Endothelial cell of umbilical vein (primary cell): ENCODE data around the gene NTN1. TPM values are rescaled to one million over a fixed set of nuclear protein-coding genes. Genes with fewer than 3 reads are reported as not detected.

ENCODE experiments used
- BruUV-seq: library from RNA; stranded (reverse); fragments of 400-500 nt; replicated peaks from 2 replicates; lab custom pipeline; 2021; lab: Mats Ljungman, UMichigan
- CTCF ChIA-PET: fragments of 300-600, 350-600 bp; sonication (Branson Sonifier 250); formaldehyde crosslinking; loops from one replicate; lab custom pipeline; 2021; ENCODE audit warnings: antibody characterized with exemption, inconsistent platforms; lab: Charles Lee
- POLR2A ChIA-PET: fragments of 300-600, 350-600 bp; sonication (Branson Sonifier 250); formaldehyde crosslinking; loops from one replicate; lab custom pipeline; 2021; ENCODE audit warnings: antibody characterized with exemption, inconsistent platforms; lab: Charles Lee
- DNase-seq: peaks from one replicate; pipeline ENCODE4 v3.0.0-alpha.2; 2011; ENCODE audit warnings: low read depth, low spot score
- FAIRE-seq: peaks from 2 replicates; lab custom pipeline; 2011; peaks lifted over from hg19 to GRCh38; lab: Jason Lieb, UNC
- H2AFZ ChIP-seq: 2 replicates; pipeline ENCODE4 v1.6.0; 2012; ENCODE audit warnings: low read depth, low read length, control low read depth, inconsistent platforms
- H3K27ac ChIP-seq: 2 replicates; pipeline ENCODE4 v1.5.1; 2011; ENCODE audit warnings: low read depth, mild to moderate bottlenecking, control low read depth, low read length, moderate library complexity; ENCODE audit not compliant: insufficient read depth
- H3K27me3 ChIP-seq, 2 experiments: 2 replicates each; pipeline versions ENCODE4 v1.6.0 to v1.6.1; 2011; ENCODE audit warnings: low read length in 2 of 2, mixed read lengths in 1 of 2; ENCODE audit not compliant: control insufficient read depth in 2 of 2, insufficient read depth in 2 of 2
- H3K36me3 ChIP-seq, 2 experiments: 2 replicates in 1 of 2; 3 replicates in 1 of 2; pipeline ENCODE4 v1.5.1; 2011; ENCODE audit warnings: low read length in 2 of 2, mild to moderate bottlenecking in 1 of 2, moderate library complexity in 1 of 2; ENCODE audit not compliant: control insufficient read depth in 2 of 2, insufficient read depth in 2 of 2; ENCODE audit errors: extremely low read depth in 1 of 2
- H3K4me1 ChIP-seq: 3 replicates; pipeline ENCODE4 v1.5.1; 2011; ENCODE audit warnings: mild to moderate bottlenecking, low read length; ENCODE audit not compliant: control insufficient read depth, insufficient read depth; ENCODE audit errors: extremely low read depth
- H3K4me2 ChIP-seq: 2 replicates; pipeline ENCODE4 v1.6.1; 2011; ENCODE audit warnings: low read length, control low read depth, mixed read lengths; ENCODE audit not compliant: insufficient read depth
- H3K4me3 ChIP-seq, 3 experiments: fragments of 200-600 bp in 1 of 3; sonication (generic), shearing (Covaris generic) in 1 of 3; replicated peaks in 1 of 3; 2 replicates each; pipeline ENCODE4 v1.5.1; 2011 to 2016; ENCODE audit warnings: control low read depth in 3 of 3, low read length in 3 of 3, mild to moderate bottlenecking in 2 of 3, inconsistent platforms in 1 of 3, low read depth in 1 of 3, moderate library complexity in 1 of 3; ENCODE audit not compliant: insufficient read depth in 1 of 3
- H3K79me2 ChIP-seq: 2 replicates; pipeline ENCODE4 v1.6.0; 2012; ENCODE audit warnings: low read length, inconsistent platforms; ENCODE audit not compliant: control insufficient read depth, insufficient read depth
- H3K9ac ChIP-seq: replicated peaks from 2 replicates; pipeline ENCODE3; 2011; ENCODE audit warnings: low read length, control low read depth; ENCODE audit not compliant: insufficient read depth; ENCODE audit errors: extremely low read depth
- H3K9me1 ChIP-seq: replicated peaks from 3 replicates; pipeline ENCODE4 v1.6.0; 2011; ENCODE audit warnings: mild to moderate bottlenecking, low read length; ENCODE audit not compliant: control insufficient read depth, insufficient read depth; ENCODE audit errors: extremely low read depth
- H3K9me3 ChIP-seq: replicated peaks from 2 replicates; pipeline ENCODE4 v1.5.1; 2012; ENCODE audit warnings: low read length, inconsistent platforms; ENCODE audit not compliant: control insufficient read depth, insufficient read depth
- H4K20me1 ChIP-seq: replicated peaks from 2 replicates; pipeline ENCODE3; 2011; ENCODE audit warnings: mild to moderate bottlenecking, low read length; ENCODE audit not compliant: control insufficient read depth, insufficient read depth; ENCODE audit errors: extremely low read depth
- EZH2 ChIP-seq: IDR thresholded peaks from 2 replicates; pipeline ENCODE4 v1.6.1; 2012; ENCODE audit warnings: borderline replicate concordance, low read depth, mild to moderate bottlenecking, moderate library complexity, low read length, inconsistent platforms; ENCODE audit not compliant: severe bottlenecking
- FOS ChIP-seq: IDR thresholded peaks from 2 replicates; pipeline ENCODE4 v1.6.1; 2011; ENCODE audit warnings: mild to moderate bottlenecking, low read length, moderate library complexity, borderline replicate concordance; ENCODE audit not compliant: insufficient read depth
- GATA2 ChIP-seq: IDR thresholded peaks from 2 replicates; pipeline ENCODE4 v1.7.0; 2011; ENCODE audit warnings: low read depth, mild to moderate bottlenecking, moderate library complexity, mixed read lengths, low read length; ENCODE audit not compliant: insufficient read length, insufficient read depth
- JUN ChIP-seq: IDR thresholded peaks from 2 replicates; pipeline ENCODE4 v1.6.1; 2011; ENCODE audit warnings: borderline replicate concordance, low read depth; ENCODE audit not compliant: insufficient read length, insufficient read depth
- MYC ChIP-seq: IDR thresholded peaks from one replicate; pipeline ENCODE4 v1.6.1; 2011; ENCODE audit warnings: mild to moderate bottlenecking, low read depth, low read length
- POLR2A ChIP-seq: IDR thresholded peaks from 2 replicates; pipeline ENCODE4 v1.6.1; 2012; ENCODE audit warnings: low read depth, mild to moderate bottlenecking, control low read depth, low read length
- POLR2AphosphoS5 ChIP-seq: IDR thresholded peaks from 2 replicates; pipeline ENCODE4 v1.6.1; 2012; ENCODE audit warnings: low read depth, mild to moderate bottlenecking, control low read depth, low read length, moderate library complexity; ENCODE audit not compliant: insufficient read depth
- dilution Hi-C: fragments of 300-500 bp; cut with MboI; formaldehyde crosslinking; loops from one replicate; pipeline ENCODE4 v1.15.0; 2019; ENCODE audit warnings: low sequenced_read_pairs; ENCODE audit not compliant: extremely low pct_ligation_motif_present
- intact Hi-C: fragments of 100-400 bp; cut with micrococcal nuclease; formaldehyde crosslinking; loops from one replicate; pipeline ENCODE4 v1.10.0; 2022
- polyA plus RNA-seq, 4 experiments: library from polyadenylated mRNA; depleted of rRNA in 3 of 4; stranded (reverse) in 3 of 4; unstranded in 1 of 4; fragments of >200 nt; gene quantifications; 2 replicates each; pipeline versions ENCODE4 v1.2.1 to v1.2.3, GENCODE V29; 2011 to 2012; ENCODE audit warnings: missing spikeins in 1 of 4
- total RNA-seq: library from RNA; stranded (reverse); gene quantifications from 2 replicates; pipeline ENCODE4 v1.2.3, GENCODE V29; 2021
- TF ChIP-seq, protein P1 (sequence below), 2 donors: IDR thresholded peaks; 1 replicate in 1 of 2; 2 replicates in 1 of 2; pipeline ENCODE4 v1.5.1; 2011; ENCODE audit warnings: low read length in 2 of 2, mild to moderate bottlenecking in 2 of 2, moderate library complexity in 2 of 2, control low read depth in 1 of 2, inconsistent platforms in 1 of 2, low read depth in 1 of 2; ENCODE audit not compliant: insufficient read depth in 1 of 2; ENCODE audit errors: extremely low read depth in 1 of 2
- TF ChIP-seq, protein P2 (sequence below): IDR thresholded peaks from 2 replicates; pipeline ENCODE4 v1.6.1; 2011; ENCODE audit not compliant: insufficient read depth, insufficient read length

The NTN1 gene
- total and polyA plus RNA-seq, 2 donors (not counting 3 experiments of a cell fraction or from before 2014, with no cell fraction given) = 0.10 to 0.18 TPM

DNA sequence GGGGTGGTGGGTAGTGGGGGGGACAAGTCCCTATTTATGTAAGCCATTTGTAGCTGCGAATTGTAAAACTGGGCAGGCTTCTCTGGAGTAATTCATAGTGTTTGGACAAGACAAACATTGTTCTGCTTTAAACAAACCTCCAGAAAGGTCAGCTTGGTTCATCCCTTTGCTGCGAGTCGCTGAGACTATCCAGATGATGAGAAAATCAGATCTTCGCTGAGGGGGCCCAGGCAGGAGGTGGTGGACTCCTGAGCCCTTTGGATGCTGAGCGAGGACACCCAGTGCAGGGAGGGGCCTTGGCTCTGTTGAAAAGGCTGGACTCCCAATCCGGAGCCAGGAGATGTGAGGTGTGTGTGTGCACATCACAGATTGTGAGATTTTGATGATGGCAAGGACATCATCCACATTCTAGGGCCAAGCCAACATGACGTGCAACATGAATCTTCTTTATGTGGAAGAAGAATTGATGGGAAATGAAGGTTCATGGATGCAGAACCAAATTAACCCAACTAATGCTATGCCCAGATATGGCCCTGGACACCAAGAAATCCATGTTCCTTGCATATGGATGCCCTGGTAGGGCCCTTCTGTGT lies 15.0 kb upstream of the NTN1 start:
- no peak for FAIRE-seq
- no peak overlapping the region for H3K4me2 ChIP-seq
- H3K36me3 ChIP-seq = no peaks in the 10 kb centered on the region
- ChIA-PET POLR2A (no interaction called here), CTCF (no interaction called here)
- no peak overlapping the region for H3K27ac ChIP-seq
- no peak overlapping the region for H3K9ac ChIP-seq
- no peaks in the 10 kb centered on the region for H3K79me2 ChIP-seq
- no peaks in the 10 kb centered on the region for H3K9me3 ChIP-seq
- BruUV-seq = no TSS peak
- TF ChIP-seq EZH2 = peak; percentile 18
- TF ChIP-seq, protein P1, sequence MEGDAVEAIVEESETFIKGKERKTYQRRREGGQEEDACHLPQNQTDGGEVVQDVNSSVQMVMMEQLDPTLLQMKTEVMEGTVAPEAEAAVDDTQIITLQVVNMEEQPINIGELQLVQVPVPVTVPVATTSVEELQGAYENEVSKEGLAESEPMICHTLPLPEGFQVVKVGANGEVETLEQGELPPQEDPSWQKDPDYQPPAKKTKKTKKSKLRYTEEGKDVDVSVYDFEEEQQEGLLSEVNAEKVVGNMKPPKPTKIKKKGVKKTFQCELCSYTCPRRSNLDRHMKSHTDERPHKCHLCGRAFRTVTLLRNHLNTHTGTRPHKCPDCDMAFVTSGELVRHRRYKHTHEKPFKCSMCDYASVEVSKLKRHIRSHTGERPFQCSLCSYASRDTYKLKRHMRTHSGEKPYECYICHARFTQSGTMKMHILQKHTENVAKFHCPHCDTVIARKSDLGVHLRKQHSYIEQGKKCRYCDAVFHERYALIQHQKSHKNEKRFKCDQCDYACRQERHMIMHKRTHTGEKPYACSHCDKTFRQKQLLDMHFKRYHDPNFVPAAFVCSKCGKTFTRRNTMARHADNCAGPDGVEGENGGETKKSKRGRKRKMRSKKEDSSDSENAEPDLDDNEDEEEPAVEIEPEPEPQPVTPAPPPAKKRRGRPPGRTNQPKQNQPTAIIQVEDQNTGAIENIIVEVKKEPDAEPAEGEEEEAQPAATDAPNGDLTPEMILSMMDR (IDR thresholded peaks at IDR 0.05; ENCODE audit: extremely low read depth in 1 of 2, insufficient read depth in 1 of 2, low read depth in 1 of 2, low read length in 2 of 2) = no peak
- peaks cover 28 to 30% of the 10 kb centered on the region in 2 experiments for H3K27me3 ChIP-seq
- no peak overlapping the region for H2AFZ ChIP-seq
- DNase-seq = no peak
- H4K20me1 ChIP-seq = no peaks in the 10 kb centered on the region
- no peaks in the 10 kb centered on the region for H3K9me1 ChIP-seq
- no peaks in the 10 kb centered on the region for H3K4me1 ChIP-seq
- intact Hi-C loops (no loop called here), dilution Hi-C loops (no loop called here)
- no peak overlapping the region for H3K4me3 ChIP-seq

DNA sequence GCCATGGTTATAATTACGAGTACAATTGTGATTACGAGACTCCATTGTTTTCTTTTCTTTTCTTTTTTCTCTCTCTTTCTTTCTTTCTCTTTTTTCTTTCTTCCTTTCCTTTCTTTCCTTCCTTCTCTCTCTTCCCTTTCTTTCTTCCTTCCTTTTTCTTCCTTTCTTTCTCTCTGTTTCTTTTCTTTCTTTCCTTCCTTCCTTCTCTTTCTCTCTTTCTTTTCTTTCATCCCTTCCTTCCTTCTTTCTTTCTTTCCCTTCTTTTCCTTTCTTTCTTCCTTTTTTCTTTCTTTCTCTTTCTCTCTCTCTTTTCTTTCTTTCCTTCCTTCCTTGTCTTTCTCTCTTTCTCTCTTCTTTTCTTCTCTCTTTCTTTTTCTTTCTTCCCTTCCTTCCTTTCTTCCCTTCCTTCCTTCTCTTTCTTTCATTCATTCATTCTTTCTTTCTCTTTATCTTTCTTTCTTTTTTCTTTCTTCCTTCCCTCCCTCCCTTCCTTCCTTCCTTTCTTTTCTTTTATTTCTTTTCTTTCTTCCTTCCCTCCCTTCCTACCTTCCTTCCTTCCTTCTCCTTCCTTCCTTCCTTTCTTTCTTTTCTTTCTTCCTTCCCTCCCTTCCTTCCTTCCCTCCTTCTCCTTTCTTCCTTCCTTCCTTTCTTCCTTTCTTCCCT lies 14.1 kb upstream of the NTN1 start:
- no TSS peak for BruUV-seq
- dilution Hi-C loops = no loop called here

More for the DNA sequence above, 14.1 kb upstream of the NTN1 start:
- TF ChIP-seq MYC = no peak
- no peak for TF ChIP-seq GATA2
- TF ChIP-seq POLR2A = no peak
- TF ChIP-seq POLR2AphosphoS5 = no peak
- no peak for TF ChIP-seq FOS
- no peak for TF ChIP-seq EZH2
- TF ChIP-seq, protein P1 (IDR thresholded peaks at IDR 0.05; ENCODE audit: extremely low read depth in 1 of 2, insufficient read depth in 1 of 2, low read depth in 1 of 2, low read length in 2 of 2) = no peak
- TF ChIP-seq, protein P2, sequence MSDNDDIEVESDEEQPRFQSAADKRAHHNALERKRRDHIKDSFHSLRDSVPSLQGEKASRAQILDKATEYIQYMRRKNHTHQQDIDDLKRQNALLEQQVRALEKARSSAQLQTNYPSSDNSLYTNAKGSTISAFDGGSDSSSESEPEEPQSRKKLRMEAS = no peak
- TF ChIP-seq JUN = no peak
- H3K79me2 ChIP-seq = no peaks in the 10 kb centered on the region
- H3K27me3 ChIP-seq = peaks cover 26% of the 10 kb centered on the region in 2 experiments
- H3K9me3 ChIP-seq = no peaks in the 10 kb centered on the region
- H2AFZ ChIP-seq = no peak overlapping the region
- ChIA-PET CTCF (interaction anchor here (1.0 kb wide), 1 partner anchor 9 kb away, joined by 4 read pairs; no protein-coding TSS in a partner anchor), POLR2A (interaction anchor here (0.7 kb wide), 1 partner anchor 45 kb away, joined by 16 read pairs; no protein-coding TSS in a partner anchor)
- no peak overlapping the region for H3K9ac ChIP-seq
- no peak overlapping the region for H3K4me2 ChIP-seq
- FAIRE-seq = no peak
- H3K4me1 ChIP-seq = no peaks in the 10 kb centered on the region
- no peak overlapping the region for H3K4me3 ChIP-seq
- DNase-seq = no peak
- no peaks in the 10 kb centered on the region for H3K9me1 ChIP-seq
- H3K27ac ChIP-seq = no peak overlapping the region
- no peaks in the 10 kb centered on the region for H3K36me3 ChIP-seq
- no peaks in the 10 kb centered on the region for H4K20me1 ChIP-seq
- intact Hi-C loops = no loop called here
